ENCODE data around the gene PHTF1.
"Not testable (repeated sequence)": the region's sequence is repeated elsewhere in the genome, so short reads cannot be mapped to it uniquely, and the experiment has no call there.

PHTF1 gene

GRCh38 chr1:113718621-113719020, 40.7 kb downstream of the PHTF1 start:
- DNase-seq (ENCODE audit: low read depth), result not testable (repeated sequence)

DNA sequence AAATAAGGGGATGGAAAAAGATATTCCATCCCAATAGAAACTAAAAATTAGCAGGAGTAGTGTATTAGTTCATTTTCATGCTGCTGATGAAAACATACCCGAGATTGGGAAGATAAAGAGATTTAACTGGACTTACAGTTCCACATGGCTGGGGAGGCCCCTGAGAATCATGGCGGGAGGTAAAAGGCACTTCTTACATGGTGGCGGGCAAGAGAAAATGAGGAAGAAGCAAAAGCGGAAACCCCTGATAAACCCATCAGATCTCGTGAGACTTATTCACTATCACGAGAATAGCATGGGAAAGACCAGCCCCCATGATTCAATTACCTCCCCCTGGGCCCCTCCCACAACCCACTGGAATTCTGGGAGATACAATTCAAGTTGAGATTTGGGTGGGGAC, 41.8 kb downstream of the PHTF1 start:
- not testable (repeated sequence) for DNase-seq (ENCODE audit: low read depth)

GRCh38 chr1:113714606-113715269, 44.5 kb downstream of the PHTF1 start:
- no peak for DNase-seq (ENCODE audit: low read depth)

DNA sequence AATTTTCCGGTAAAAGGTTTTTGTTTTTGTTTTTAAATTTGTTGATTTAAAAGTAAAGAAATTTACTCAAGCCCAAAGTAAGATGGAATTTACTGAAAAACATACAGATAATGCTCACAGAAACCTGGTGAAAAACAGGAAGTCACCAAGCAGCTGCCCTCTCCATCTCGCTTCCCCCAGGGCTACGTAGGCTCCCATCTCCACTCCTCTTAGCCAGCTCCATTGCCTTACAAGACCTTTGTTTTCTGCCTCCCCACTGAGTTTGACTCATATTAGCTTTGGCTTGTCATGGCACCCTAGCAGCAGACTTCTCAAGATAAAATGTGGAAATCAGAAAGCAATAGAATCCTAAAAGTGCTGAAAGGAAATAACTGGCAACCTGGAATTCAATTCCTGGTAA, 57.9 kb downstream of the PHTF1 start:
- DNase-seq (ENCODE audit: low read depth), result no peak

DNA sequence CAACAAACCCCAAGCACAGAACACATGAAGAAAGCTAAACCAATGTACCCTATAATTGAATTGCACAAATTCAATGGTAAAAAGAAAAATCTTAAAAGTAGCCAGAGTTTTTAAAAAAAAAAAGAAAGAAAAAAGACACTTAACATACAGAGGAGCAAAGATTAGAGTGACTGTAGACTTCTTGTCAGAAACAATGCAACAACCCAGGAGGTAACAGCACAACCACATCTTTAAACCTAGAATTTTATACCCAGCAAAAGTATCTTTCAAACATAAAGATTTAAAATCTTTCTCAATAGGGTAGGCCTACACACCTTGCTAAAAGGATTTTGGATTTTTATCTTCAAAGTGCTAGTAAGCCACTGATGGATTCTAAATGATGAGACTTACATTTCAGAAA, 64.4 kb downstream of the PHTF1 start:
- DNase-seq (ENCODE audit: low read depth), result no peak

DNA sequence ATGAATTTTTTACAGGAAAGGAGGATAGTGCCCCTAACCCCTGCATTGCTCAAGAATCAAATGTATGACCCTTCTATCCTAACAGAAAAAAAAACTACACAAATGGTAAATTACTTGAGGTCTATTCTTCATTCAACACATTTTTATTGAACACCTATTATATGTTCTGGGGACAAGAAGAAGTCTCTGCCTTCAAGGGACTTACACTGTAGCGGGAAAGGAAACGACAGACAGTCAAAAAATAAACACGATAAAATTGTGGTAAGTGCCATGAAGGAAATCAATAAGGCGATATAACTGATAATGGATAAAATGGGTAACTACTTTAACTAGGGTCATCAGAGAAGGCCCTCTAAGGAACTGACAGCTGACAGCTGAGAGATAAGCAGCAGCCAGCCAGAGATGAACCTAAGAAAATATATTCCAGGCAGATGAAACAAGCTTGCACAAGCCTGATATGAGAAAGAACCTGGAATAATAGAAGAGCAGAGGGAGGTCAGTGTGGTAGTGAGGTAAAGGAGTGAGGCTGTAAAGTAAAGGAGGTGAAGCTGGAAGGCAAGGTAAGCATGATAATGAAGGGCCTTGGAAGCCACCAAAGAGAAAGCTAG, 66.4 kb downstream of the PHTF1 start:
- DNase-seq (ENCODE audit: low read depth), result no peak

- no peak for DNase-seq (ENCODE audit: low read depth)
Observed at GRCh38 chr1:113692342-113692741, 66.9 kb downstream of the PHTF1 start.

DNA sequence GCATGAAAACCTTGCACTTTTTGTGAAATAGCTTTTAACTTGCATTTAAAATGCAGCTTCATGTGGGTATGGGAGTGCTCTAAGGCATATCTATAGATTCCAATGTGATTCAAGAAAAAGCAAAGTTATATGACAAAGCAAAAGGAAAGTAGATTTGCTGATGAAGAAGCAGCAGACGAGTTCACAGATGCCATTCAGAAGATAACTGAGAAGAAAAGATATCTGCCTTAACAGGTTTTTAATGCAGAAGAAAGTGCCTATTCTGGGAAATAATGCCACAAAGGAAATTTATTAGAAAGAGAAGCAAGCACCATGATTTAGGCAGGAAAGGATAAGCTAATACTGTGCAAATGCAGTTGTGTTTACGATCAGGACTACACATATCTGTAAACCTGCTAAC, 68.1 kb downstream of the PHTF1 start:
- no peak for DNase-seq (ENCODE audit: low read depth)

- DNase-seq (ENCODE audit: low read depth), result no peak
Observed at GRCh38 chr1:113686891-113687618, 72.2 kb downstream of the PHTF1 start.

DNA sequence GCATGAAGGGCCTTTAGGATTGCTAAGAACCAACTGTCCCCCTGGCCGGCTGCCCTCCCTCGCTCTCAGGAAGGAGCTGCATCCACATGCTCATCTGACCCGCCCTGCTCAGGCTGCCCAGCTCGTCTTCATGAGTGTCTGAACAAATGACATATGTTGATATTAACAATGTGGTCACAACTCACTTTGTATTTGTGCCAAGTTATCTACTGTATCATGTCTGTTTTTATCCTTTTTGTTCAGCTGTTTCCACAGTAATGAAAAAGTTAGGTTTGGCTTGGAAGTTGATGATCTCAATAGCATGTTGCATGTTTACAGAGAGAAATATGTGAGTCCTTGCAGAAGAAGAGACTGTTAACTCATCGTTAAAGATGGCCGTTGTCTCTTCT, 75.1 kb downstream of the PHTF1 start:
- DNase-seq (ENCODE audit: low read depth), result no peak

- no peak for DNase-seq (ENCODE audit: low read depth)
Observed at GRCh38 chr1:113683384-113684152, 75.7 kb downstream of the PHTF1 start.

GRCh38 chr1:113681596-113682337, 77.5 kb downstream of the PHTF1 start:
- DNase-seq (ENCODE audit: low read depth), result no peak

DNA sequence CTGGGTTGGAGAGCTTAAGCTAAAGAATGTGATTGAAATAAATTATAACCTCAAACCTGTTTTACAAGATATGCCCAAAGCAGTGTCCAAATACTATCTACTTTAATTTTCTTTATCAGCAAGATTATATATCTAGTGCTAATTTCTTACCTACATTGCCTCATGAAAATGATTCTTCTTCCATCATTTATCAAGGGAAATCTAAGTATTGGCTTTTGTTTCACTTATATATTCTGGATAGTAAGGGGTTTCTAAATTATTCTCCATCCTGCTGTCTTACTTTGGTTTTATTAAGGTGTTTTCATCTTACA, 81.2 kb downstream of the PHTF1 start:
- no peak for DNase-seq (ENCODE audit: low read depth)

DNA sequence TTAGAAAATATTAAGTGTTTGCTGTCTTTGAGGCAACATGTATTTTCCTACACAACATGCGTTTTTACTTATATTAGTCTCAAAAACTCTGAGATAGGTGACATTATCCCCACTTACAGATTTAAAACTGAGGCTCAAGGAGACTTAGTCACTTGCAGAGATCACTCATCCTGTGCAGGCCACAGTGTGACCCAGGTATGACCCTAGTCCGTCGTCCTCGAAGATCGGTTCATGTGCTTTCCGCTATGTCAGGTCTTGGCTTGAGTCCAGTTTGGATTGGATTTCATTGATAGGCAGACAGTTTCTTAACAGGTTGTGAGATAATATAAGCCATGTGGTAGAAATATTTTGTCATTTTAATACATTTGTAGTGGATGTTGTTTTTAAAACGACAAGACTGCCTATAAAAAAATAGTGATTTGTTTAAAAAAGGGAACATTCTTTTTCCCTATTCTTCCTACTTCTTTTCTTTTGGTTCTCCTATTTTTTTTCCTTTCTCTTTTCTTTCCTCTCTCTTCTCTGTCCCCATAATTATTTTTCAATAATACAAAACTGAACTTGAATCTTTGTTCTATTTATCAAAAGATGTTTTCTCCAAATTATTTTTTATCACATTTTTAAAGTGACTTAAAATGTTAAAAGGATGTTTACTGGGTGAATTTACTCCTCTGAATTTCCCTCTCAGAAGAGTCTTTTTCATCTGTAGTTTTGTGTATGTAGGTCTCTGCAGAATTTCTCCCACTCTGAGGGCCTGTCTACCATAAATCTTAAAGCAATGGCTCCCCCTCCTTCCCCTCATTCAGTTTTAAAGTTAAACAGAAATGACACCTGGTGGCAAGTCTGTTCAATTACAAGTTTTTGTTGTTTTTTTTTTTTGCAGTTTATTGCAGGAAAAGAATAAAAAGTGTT, 81.8 kb downstream of the PHTF1 start:
- no peak for DNase-seq (ENCODE audit: low read depth)

DNA sequence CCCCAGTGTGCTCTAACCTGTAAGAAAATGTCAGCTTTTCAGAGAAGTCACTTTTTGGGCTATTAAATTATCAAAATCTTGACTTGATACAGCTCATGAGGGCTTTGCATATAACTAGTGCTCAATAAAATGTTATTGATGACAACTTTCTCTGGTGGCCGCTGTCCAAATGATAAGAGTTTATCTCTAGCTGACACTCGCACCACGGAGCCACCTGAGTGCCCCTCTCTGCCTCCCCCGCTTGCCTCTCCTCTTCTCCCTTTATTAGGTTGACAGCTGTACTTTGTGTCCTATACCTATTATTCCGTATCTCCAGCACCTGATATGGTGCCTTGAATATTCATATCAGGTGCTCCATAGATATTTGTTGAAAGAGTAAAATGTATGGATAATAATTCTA, 82.8 kb downstream of the PHTF1 start:
- no peak for DNase-seq (ENCODE audit: low read depth)

GRCh38 chr1:113675302-113675701, 84.0 kb downstream of the PHTF1 start:
- DNase-seq (ENCODE audit: low read depth), result no peak

DNA sequence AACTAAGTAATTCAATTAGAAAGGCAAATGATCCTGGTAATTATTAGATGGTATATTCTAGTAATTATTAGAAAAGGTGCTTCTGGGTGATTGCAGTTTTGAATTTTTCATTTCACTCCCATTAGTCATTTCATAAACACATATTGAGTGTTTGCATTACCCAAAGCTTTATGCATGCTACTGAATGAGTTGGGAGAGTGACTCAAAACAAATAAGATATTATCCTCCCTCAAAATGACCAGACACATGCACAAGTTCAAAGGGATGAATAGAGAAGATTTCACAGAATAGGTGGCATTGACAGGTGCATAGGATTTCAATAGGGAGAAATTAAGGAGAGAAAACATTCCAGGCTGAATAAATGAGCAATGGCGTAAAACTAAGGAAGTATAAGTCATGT, 84.7 kb downstream of the PHTF1 start:
- DNase-seq (ENCODE audit: low read depth), result no peak

- no peak for DNase-seq (ENCODE audit: low read depth)
Observed at GRCh38 chr1:113672491-113672890, 86.8 kb downstream of the PHTF1 start.

- DNase-seq (ENCODE audit: low read depth), result no peak
Observed at GRCh38 chr1:113670650-113671049, 88.6 kb downstream of the PHTF1 start.

GRCh38 chr1:113669988-113670387, 89.3 kb downstream of the PHTF1 start:
- DNase-seq (ENCODE audit: low read depth), result no peak

DNA sequence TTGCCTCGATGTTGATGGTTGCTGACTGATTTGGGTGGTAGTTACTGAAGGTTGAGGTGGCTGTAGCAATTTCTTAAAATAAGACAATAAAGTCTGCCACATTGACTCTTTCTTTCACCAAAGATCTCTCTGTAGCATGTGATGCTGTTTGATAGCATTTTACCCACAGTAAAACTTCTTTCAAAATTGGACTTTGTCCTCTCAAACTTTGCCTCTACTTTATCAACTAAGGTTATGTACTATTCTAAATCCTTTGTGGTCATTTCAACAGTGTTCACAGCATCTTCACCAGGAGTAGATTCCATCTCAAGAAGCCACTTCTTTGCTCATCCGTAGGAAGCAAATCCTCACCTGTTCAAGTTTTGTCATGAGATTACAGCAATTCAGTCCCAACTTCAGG, 93.2 kb downstream of the PHTF1 start:
- no peak for DNase-seq (ENCODE audit: low read depth)

Measured in activated T-cell treated with anti-CD3 and anti-CD28 coated beads for 1 hour (primary cell).